GM21526 (cell line): Measurements from ENCODE around the gene REP15.
"Not testable (repeated sequence)": the region's sequence is repeated elsewhere in the genome, so short reads cannot be mapped to it uniquely, and the experiment has no call there.

Source experiments
- ATAC-seq: cut with Tn5 transposase; IDR thresholded peaks from one replicate; pipeline ENCODE4 v1.9.1; 2021; ENCODE audit warnings: moderate library complexity; ENCODE audit not compliant: unreplicated experiment, low FRiP score

Gene REP15, protein sequence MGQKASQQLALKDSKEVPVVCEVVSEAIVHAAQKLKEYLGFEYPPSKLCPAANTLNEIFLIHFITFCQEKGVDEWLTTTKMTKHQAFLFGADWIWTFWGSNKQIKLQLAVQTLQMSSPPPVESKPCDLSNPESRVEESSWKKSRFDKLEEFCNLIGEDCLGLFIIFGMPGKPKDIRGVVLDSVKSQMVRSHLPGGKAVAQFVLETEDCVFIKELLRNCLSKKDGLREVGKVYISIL

DNA sequence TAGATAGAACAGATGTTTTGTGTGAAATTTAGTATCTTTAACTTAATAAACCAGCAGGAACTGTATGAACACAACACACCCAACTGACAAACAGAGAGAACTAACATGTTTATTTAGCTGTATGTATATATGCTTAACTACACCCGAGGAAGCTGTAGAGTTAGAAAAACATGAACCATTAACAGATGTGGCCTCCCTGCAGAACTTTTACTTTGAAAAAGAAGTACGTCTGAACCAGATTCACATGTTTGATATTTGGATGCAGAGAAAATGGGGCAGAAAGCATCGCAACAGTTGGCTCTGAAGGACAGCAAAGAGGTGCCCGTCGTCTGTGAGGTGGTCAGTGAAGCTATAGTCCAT, at the start of gene REP15:
Gene REP15, plus strand, starts transcription at position 155 of the 360 bp plus-strand sequence. Its CDS starts 116 bp downstream, at position 271.
- no peak for ATAC-seq

DNA sequence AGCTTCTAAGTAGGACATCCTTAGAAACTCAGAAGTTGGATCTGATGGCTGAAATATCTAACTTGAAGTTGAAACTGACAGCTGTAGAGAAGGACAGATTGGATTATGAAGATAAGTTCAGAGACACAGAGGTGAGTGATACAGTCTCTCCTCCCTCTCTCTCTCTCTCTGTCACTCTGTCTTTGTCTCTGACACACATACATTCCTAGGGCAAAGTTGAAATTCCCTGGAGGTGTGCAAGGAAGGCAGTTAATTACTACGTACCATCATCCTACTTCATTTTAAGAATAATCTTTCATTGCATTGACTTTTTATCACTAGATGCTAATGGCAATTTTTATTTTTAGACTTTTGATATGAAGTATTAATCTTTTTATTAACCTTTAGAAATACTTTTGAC, 46.2 kb upstream of the REP15 start:
- no peak for ATAC-seq

DNA sequence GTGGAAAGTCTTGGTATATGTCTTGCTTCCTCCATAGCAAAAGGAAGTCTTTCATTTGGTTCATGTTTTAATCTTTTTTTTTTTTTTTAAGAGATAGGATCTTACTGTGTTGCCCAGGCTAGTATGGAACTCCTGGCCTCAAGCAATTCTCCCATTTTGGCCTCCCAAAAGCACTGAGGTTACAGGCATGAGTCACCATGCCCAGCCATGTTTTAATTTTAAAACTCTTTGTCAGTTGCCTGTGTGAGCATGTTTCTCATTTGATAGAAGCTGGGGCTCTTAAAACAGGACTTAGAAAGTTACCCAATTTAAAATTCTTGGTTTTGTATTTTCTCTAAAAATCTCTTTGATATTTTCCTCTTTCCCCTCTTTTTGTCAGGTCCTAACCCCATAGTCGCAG, 45.0 kb upstream of the REP15 start:
- ATAC-seq: no peak

DNA sequence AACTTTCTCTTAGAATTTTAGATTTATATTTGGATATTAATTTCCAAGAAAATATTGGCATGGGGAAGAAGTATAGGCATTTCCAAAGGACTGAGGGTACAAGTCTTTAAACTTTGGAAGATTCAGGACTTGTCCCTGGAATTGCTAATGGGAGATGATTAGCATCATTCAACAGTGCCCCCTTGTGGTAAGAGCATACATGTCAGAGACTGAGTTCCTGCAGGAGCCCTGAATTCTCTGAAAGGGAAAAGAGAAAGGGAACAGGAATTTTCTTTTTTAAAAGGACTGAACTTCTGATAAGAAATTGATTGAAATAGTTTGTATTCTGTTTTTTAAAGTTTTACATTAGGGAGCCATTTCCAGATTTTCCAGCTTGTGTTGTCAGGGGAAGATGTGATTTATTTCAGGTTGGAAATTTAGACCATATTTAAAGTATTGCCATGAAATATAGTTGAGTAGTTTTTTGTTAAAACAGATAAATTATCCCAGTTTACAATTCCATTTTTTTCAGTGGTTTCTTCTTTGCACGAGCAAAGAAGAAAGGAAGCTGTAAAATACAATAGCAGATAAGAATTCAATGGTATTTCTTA, 44.0 kb upstream of the REP15 start:
- ATAC-seq: no peak

DNA sequence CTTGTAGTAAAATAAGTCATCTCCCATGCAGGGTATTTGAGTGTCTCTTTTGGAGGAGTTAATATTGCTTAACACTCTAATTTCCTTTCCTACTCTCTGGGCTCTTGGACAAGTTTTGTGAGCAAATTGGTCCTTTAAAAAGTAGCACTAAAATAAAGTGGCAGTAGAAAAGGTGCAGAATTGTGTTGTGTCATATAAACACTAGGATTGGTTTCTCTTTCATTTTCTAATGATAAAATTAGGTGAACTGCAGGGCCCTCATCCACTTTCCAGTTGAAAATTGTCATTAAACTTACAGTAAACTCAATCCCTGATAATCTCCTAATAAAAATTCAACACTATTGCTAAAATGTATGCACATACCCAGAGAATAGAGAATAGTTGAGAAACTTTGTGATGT, 42.6 kb upstream of the REP15 start:
- ATAC-seq: no peak

DNA sequence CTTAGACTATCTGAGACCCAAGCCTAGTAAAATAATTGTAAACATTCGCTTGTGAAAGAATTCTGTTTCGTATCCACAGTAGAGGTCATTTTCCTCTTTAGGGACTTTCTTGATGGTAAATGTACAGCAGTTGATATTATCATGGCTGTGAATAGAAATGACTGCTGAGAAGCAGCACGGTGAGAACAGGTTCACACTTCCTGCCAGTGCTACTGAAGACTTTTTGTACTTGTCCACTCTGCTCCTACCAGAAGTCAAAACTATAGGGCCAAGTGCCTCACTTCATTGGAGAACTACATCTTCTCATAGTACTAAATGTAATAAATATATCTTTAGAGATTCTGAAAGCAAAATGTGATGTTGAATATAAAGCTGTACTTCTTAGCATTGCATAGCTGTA, 40.8 kb upstream of the REP15 start:
- not testable (repeated sequence) for ATAC-seq

DNA sequence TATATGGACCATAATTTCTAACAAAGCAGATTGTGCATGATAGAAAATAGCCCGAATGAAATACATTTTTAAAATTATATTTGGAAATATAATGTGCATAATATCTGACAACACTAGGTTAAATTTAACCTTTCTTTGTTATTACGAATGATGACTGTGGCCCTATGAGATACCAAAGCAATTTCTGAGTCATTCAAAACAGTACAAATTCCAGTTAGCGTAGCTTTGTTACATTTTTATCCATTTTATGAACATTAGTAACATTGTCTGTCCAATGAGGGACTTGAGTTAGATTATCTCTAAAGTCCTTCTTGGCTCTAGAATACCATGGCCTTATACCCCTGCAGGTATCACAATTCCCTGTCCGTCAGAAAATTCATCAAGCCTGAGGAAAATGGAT, 39.0 kb upstream of the REP15 start:
- ATAC-seq: no peak

DNA sequence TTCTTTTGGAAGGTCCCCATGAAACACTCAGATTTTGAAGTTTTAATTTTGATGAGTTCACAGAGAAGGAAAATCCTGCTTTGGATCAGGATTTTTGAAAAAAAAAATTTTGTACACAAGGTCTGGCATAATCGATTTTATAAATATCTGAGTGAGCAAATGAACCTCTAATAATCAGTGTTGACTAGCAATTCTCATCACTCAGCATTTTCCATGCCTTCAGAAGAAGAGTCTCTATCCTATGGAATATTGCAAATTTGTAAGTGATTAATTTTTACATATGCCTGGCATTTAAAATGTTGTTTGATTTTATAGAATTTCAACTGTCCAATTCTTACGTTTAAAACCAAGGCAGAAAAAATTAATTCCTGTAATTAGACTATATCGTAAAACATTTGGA, 30.5 kb upstream of the REP15 start:
- ATAC-seq: no peak

DNA sequence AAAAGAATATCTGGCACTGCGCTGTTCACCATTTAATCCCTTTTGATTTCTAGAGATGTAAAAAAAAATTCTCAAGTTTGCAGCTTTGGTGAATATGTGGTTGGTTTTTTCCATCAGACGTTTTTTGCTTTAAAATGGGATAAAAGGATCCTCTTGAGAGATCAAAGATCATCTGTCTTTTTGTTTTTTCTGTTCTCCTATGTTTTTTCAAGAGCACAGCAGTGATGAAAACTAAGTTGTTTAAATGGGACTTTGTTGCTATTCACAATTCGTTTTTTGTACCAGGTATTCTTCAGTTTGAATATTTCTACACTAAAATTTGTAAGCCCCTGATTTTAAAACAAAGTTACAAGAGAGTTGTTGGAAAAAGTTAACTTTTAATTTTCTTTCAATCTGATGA, 29.7 kb upstream of the REP15 start:
- ATAC-seq: no peak

DNA sequence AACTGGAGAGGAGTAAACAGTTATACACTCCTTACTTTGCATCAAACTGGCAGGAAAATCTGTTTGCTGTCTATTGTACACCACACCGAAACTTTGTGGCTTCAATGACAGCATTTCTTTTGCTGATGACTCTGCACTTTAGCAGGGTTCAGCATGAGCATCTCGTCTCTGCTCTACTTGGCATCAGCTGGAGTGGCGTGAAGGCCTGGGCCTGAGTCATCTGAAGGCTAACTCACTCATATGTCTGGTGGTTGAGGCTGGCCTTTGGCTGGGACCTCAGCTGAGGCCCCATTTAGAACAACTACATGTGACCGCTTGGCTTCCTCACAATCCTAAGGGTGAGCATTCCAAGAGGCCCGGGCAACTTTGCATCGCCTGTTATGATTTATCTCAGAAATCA, 28.7 kb upstream of the REP15 start:
- no peak for ATAC-seq

DNA sequence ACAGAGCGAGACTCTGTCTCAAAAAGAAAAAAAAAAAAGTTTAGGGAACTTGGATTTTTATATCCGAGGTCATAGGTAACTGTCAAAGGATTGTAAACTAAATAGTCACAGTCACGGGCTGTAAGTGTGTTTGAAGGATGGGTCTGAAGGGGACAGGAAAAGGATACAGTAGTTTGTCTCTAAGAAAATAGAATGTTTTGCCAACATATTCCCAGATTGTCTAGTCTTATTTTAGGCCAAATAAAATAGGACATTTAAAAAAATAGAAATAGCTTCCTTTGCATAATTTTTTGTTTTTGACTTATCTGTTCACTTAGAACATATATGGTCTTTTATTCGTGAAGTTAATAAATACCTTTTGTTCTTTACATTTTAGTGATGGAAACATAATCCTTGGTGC, 24.2 kb upstream of the REP15 start:
- ATAC-seq: no peak

DNA sequence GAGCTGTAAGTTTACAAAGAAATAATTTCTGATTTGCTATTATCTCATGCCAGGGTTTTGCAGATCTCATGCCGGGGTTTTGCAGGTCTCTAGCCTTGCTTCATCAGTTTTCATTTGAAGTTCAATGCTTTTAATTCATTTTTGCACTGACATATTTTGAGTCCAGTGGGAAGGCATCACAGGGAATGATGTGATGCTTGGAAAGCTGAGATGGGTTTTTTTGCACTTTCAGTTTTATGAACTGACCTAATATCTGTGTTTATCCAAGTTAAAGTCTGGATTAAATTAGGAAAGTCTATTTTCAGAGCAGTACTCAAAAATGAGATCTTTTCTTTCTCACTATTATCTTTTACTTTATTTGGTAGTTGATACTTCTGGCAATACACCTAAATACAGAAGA, 23.6 kb upstream of the REP15 start:
- ATAC-seq: no peak

DNA sequence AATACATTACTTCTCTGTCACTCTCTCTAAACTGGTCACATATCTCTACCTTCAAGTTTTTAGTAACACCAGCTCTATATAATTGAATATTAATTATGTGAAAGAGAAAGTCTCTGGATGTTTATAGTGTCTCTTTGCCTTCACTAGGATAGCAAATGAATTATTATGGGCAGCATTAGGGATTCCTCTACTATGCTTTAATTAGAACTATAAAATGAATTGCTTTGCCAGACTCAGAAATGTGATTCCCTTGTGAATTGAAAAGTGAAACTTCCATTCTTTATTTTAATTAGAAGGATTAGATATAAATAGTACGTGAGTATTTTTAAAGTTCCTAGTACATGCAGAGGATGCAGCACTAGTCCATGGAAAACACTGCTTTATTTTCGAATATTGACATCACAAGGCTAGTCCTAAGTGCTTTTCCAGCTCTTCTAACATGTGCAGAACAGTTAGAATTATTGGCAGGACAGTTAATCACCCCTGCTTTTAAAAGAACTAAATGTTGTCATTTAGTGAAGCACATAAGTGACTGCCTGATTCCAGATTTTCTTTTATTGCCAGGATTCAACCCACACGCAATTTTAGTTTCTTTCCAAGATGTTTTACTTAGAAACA, 23.0 kb upstream of the REP15 start:
- ATAC-seq: no peak

DNA sequence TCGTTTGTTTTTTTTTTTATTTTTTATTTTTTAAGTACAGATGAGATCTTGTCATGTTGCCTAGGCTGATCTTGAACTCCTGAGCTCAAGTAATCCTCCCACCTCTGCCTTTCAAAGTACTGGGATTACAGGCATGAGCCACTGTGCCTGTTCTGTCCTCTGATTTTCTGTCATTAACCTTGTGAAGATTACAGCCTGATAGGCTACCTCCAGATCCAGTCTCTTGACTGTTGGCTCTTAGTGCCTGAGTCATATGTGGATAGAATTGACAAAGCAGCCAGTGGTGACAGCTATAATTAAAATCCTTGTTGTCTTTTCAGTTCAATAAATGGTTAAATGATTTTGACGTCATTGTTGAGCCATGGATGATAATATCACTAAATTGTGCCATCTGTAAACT, 21.3 kb upstream of the REP15 start:
- ATAC-seq: no peak

DNA sequence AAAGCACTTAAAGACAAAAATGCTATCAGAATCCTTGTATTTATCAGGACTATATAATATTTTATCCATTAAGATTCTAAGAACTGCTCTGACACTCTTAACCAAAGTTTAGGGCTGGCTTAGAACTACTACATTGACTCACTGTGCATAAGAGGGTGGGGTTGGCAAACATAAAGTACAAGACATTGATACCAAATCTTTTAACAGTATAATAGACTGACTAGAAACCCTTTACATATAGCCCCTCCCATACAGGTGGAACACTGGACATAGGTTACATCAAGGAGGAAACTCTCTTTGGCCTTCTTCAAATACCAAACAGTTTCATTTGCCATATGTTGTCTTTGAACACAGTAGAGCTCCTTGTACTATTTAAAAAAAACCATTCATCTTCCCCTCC, 15.6 kb upstream of the REP15 start:
- ATAC-seq: no peak

DNA sequence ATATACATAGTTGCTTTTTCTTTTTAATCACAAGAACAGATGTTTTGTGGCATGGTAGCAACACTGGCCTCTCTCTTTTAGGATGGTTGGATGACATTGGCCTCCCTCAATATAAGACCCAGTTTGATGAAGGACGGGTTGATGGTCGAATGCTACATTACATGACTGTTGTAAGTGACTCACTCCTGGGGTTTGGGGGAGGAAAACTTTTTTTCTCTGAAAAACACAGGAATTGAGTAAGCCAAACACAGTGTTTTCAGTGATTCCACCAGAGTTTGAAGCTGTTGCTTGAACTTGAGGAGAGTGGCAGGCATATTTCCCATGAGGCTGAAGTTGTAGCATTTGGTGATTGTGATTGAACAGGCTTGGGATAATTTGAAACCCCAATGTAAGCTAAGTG, 13.7 kb upstream of the REP15 start:
- no peak for ATAC-seq

DNA sequence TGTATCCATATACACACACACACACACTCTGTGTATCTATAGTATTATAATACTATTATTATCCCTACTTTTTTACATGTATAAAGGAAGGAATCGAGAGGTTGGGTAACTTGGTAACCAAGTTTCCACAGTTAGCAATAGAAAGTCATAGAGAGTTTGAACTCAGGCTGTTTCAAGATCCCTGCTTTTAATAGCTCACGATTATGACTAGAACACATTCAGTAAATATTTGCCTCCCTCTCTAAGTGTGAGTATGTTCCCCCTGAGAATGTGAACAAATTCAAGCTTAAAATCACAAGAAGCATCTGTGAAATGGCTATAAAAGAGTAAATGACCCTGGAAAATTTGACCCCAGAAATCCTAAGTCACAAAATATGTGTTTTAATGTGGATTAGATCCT, 11.0 kb upstream of the REP15 start:
- ATAC-seq: no peak

DNA sequence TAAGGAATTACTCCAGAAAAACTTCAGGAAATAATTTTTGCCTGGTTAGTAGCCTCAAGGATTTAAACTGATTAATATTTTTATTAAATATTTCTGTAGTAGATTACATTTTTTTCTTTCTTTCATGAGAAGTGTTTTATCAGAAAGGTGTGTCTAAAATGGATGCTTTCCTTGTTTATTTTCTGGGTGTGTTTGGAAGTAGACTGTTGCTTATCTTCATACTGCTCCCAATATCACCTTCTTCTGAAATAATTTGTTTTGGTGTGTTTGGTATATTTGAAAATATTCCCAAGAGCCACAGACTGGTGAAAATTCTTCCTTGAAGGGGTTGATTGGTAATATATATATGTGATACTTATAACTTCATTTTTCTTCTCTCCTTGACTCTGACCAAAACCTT, 10.1 kb upstream of the REP15 start:
- no peak for ATAC-seq

DNA sequence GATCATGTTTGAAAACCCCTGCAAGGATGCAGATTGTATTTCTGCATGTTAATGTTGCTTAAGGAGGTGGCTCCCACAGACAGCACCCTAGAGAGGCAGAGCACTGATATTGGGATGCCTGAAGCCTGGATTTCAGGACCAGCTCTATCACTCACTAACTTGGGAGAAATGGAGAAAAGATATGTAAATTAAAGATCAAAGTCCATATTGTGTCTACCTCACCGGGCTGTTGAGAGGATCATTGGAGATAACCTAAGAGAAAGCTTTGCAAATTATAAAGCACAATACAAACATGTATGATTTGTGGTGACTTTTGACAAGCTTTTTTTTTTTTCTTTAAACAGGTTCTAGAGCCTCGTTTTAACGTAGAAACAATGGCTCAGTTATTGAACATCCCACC, 7.6 kb upstream of the REP15 start:
- ATAC-seq: no peak

DNA sequence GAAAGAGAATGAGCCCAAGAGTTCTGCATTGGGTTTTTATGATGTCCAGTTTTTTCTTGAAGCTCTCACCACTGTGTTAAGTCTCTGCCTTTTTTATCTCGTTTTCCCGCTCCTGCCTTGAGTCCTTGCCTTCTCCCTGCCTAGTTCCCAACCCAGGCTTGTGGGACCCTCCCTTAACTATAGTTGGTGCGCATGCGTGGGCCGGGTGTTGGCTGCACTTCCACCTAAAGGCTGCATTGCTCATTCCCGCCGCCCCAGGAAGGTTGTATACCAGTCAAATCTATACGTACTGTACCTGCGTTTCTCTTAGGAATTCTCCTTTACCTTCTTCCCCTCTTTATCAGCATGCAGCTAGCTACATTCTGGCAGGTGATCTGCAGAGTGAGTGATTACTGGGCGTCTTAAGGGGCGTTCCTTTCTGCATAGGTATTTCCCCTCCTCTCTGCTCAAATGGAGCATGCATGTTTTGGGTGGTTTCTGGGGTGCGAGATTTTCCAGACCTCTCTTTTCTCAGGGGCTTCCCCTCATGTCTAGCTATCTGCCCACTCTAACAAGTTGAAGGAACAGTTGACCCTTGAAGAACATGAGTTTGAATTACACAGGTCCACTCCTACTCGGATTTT, 6.6 kb upstream of the REP15 start:
- ATAC-seq: no peak

DNA sequence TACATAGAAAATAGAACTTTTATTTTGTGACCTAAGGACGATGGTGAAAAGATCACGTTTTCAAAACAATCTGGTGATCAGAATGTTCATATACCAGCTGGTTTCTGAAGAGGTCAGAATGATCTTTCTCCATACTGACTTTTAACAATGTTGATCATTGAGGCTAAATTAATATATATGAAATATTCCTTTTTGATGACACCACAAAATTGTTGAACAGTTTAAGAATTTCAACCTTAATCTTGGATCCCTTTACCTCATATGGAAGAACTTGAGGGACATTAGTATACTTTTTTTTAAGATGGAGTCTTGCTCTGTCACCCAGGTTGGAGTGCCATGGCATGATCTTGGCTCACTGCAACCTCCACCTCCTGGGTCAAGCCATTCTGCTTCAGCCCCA, 2.8 kb upstream of the REP15 start:
- no peak for ATAC-seq
